ENCODE results near the gene NOL4L.

- no peak for TF ChIP-seq CTCF (IDR thresholded peaks at IDR 0.05)
- no peak for TF ChIP-seq POLR2A (IDR thresholded peaks at IDR 0.05)
These were observed 25.9 kb downstream of the NOL4L start for GRCh38 chr20:32559205-32559752.
